Esophagus squamous epithelium (tissue), 5 donors: ENCODE results near the gene FAF2. TPM values are rescaled to one million over a fixed set of nuclear protein-coding genes. Genes with fewer than 3 reads are reported as not detected.

Source experiments
- DNase-seq: peaks from one replicate; lab custom pipeline; 2025; lab: John Stamatoyannopoulos, UW
- H3K27ac ChIP-seq, 4 donors: fragments of 200-600 bp; sonication (generic); one replicate each; pipeline ENCODE4 v1.5.1; 2016 to 2019; ENCODE audit warnings: mild to moderate bottlenecking in 1 of 4
- H3K27me3 ChIP-seq, 4 donors: fragments of 200-600 bp; sonication (generic); 1 replicate in 3 of 4; 2 replicates in 1 of 4; pipeline versions ENCODE4 v1.5.1 to v1.6.0; 2017 to 2021; ENCODE audit warnings: antibody characterized with exemption in 1 of 4
- H3K36me3 ChIP-seq, 3 donors: fragments of 200-600 bp; sonication (generic); one replicate each; pipeline ENCODE4 v1.5.1; 2016 to 2019
- H3K4me1 ChIP-seq, 3 donors: fragments of 200-600 bp; sonication (generic); one replicate each; pipeline ENCODE4 v1.5.1; 2017 to 2019
- H3K4me3 ChIP-seq, 4 donors: fragments of 200-600 bp; sonication (generic); 1 replicate in 3 of 4; 2 replicates in 1 of 4; pipeline ENCODE4 v1.5.1; 2016 to 2019; ENCODE audit warnings: mild to moderate bottlenecking in 2 of 4, moderate library complexity in 1 of 4
- H3K9me3 ChIP-seq, 3 donors: fragments of 200-600 bp; sonication (generic); one replicate each; pipeline ENCODE4 v1.5.1; 2016 to 2019
- CTCF ChIP-seq, 6 experiments: fragments of 450-650 bp in 4 of 6; fragments of 200-600 bp in 2 of 6; sonication (generic) in 2 of 6; IDR thresholded peaks; one replicate each; pipeline ENCODE4 v1.5.1; 2016 to 2019; ENCODE audit warnings: antibody characterized with exemption in 6 of 6, mild to moderate bottlenecking in 4 of 6, moderate library complexity in 4 of 6
- POLR2A ChIP-seq, 4 donors: fragments of 450-650 bp; IDR thresholded peaks; one replicate each; pipeline ENCODE4 v1.6.1; 2017; ENCODE audit warnings: antibody characterized with exemption in 4 of 4, mild to moderate bottlenecking in 4 of 4, moderate library complexity in 3 of 4
- WGBS, 2 donors: methylation state at CpG; one replicate each; pipeline ENCODE4 v1.1.5; 2018; 5-methylcytosine and 5-hydroxymethylcytosine counted together
- intact Hi-C: fragments of 100-400 bp; cut with DNase I; formaldehyde crosslinking; loops from one replicate; pipeline ENCODE4 v1.15.0; 2022
- total RNA-seq, 4 donors: library from RNA; depleted of rRNA; stranded (reverse); fragments of >200 nt; gene quantifications; one replicate each; pipeline ENCODE4 v1.1.0, GENCODE V29; 2016
- donor health status: DM: yes; HTN: yes; CAD: no.

Gene FAF2
- total RNA-seq, 4 donors from 2014 or later = 18.5 to 27.0 (median 24.7) TPM

GRCh38 chr5:176538989-176539384 lies 90.8 kb downstream of the FAF2 start:
- no peak overlapping the region for H3K4me3 ChIP-seq
- intact Hi-C loops = loop anchor here (10.0 kb wide), 1 partner anchor 124 kb away; the partner anchor contains the start of gene CLTB
- peaks cover 40 to 74% (median 53%) of the 10 kb centered on the region in 3 donors for H3K4me1 ChIP-seq
- DNase-seq = no peak
- peak overlapping the region in 2 of 4 donors; percentile 99 to 100 for H3K27ac ChIP-seq
- H3K27me3 ChIP-seq = no peaks in the 10 kb centered on the region
- no peak for TF ChIP-seq CTCF (IDR thresholded peaks at IDR 0.05)
- TF ChIP-seq POLR2A (IDR thresholded peaks at IDR 0.05) = no peak
- 27 to 30% methylated on average over 5 of the region's 5 CpGs for WGBS, 2 donors
- no peaks in the 10 kb centered on the region for H3K9me3 ChIP-seq
- H3K36me3 ChIP-seq = no peaks in the 10 kb centered on the region

- no peak for DNase-seq
- TF ChIP-seq CTCF (IDR thresholded peaks at IDR 0.05) (no peak), POLR2A (IDR thresholded peaks at IDR 0.05) (no peak)
- intact Hi-C loops = no loop called here
- Histone ChIP-seq H3K27me3 (no peaks in the 10 kb centered on the region), H3K27ac (peak overlapping the region in 2 of 4 donors; percentile 91 to 95), H3K4me1 (peaks cover 26 to 73% (median 38%) of the 10 kb centered on the region in 3 donors), H3K4me3 (no peak overlapping the region), H3K9me3 (no peaks in the 10 kb centered on the region), H3K36me3 (no peaks in the 10 kb centered on the region)
- WGBS, 2 donors = 83 to 100% methylated on average over 1 to 8 of the region's 8 CpGs
Measured at GRCh38 chr5:176540476-176540899, 92.3 kb downstream of the FAF2 start.

GRCh38 chr5:176540956-176541337 lies 92.8 kb downstream of the FAF2 start:
- Histone ChIP-seq H3K9me3 (no peaks in the 10 kb centered on the region), H3K4me1 (peaks cover 25 to 73% (median 33%) of the 10 kb centered on the region in 3 donors), H3K4me3 (peak overlapping the region in 2 of 4 donors; percentile 67 to 93), H3K27ac (peak overlapping the region; percentile 91 to 95 (median 92)), H3K27me3 (no peaks in the 10 kb centered on the region), H3K36me3 (no peaks in the 10 kb centered on the region)
- no peak for DNase-seq
- WGBS, 2 donors = 69 to 82% methylated on average over 3 to 4 of the region's 8 CpGs
- intact Hi-C loops = no loop called here
- TF ChIP-seq POLR2A (IDR thresholded peaks at IDR 0.05) = no peak
- no peak for TF ChIP-seq CTCF (IDR thresholded peaks at IDR 0.05)

GRCh38 chr5:176541338-176542134 lies 93.4 kb downstream of the FAF2 start:
- no peaks in the 10 kb centered on the region for H3K27me3 ChIP-seq
- WGBS, 2 donors = 7 to 19% methylated on average over 4 to 5 of the region's 12 CpGs
- intact Hi-C loops = no loop called here
- H3K9me3 ChIP-seq = no peaks in the 10 kb centered on the region
- no peak for DNase-seq
- TF ChIP-seq CTCF (IDR thresholded peaks at IDR 0.05) = no peak
- TF ChIP-seq POLR2A (IDR thresholded peaks at IDR 0.05) = peak in 2 of 4 donors; percentile 15 to 65
- H3K4me1 ChIP-seq = peaks cover 25 to 72% (median 28%) of the 10 kb centered on the region in 3 donors
- H3K36me3 ChIP-seq = no peaks in the 10 kb centered on the region
- peak overlapping the region in 3 of 4 donors; percentile 67 to 93 (median 78) for H3K4me3 ChIP-seq
- peak overlapping the region; percentile 91 to 95 (median 92) for H3K27ac ChIP-seq

- Histone ChIP-seq H3K4me1 (peaks cover 25 to 72% (median 28%) of the 10 kb centered on the region in 3 donors), H3K4me3 (peak overlapping the region; percentile 67 to 93 (median 74)), H3K36me3 (no peaks in the 10 kb centered on the region), H3K27me3 (no peaks in the 10 kb centered on the region), H3K27ac (peak overlapping the region; percentile 91 to 95 (median 92)), H3K9me3 (no peaks in the 10 kb centered on the region)
- TF ChIP-seq POLR2A (IDR thresholded peaks at IDR 0.05) (peak in 1 of 4 donors; percentile 38), CTCF (IDR thresholded peaks at IDR 0.05) (no peak)
- WGBS, 2 donors = 12 to 20% methylated on average over 5 to 11 of the region's 16 CpGs
- no peak for DNase-seq
- intact Hi-C loops = no loop called here
Measured at GRCh38 chr5:176542135-176542595, 94.0 kb downstream of the FAF2 start.
